Type B pancreatic cell (in vitro differentiated cells): ENCODE measurements around the gene LRP1B. TPM values are rescaled to one million over a fixed set of nuclear protein-coding genes. Genes with fewer than 3 reads are reported as not detected.

Source experiments
- DNase-seq: peaks from one replicate; pipeline ENCODE4 v3.0.0; 2021; ENCODE audit warnings: mixed read lengths; ENCODE audit not compliant: unreplicated experiment; ENCODE audit errors: extremely low spot score
- H3K27ac Mint-ChIP-seq: 2 replicates; pipeline ENCODE4 v1.8.0; 2021; ENCODE audit warnings: mild to moderate bottlenecking, mixed read lengths
- H3K27me3 Mint-ChIP-seq: 2 replicates; pipeline ENCODE4 v1.8.0; 2021; ENCODE audit warnings: mixed read lengths
- H3K36me3 Mint-ChIP-seq: 2 replicates; pipeline ENCODE4 v1.8.0; 2021; ENCODE audit warnings: mixed read lengths
- H3K4me1 Mint-ChIP-seq: one replicate; pipeline ENCODE4 v1.8.0; 2021; ENCODE audit warnings: mixed read lengths; ENCODE audit not compliant: unreplicated experiment
- H3K4me3 Mint-ChIP-seq: 2 replicates; pipeline ENCODE4 v1.8.0; 2021; ENCODE audit warnings: mild to moderate bottlenecking, mixed read lengths
- H3K9me3 Mint-ChIP-seq: 2 replicates; pipeline ENCODE4 v1.8.0; 2021; ENCODE audit warnings: mixed read lengths
- total RNA-seq: library from RNA; stranded (reverse); gene quantifications from 2 replicates; pipeline ENCODE4 v1.2.1, GENCODE V29; 2021; ENCODE audit warnings: low replicate concordance
- TF ChIP-seq, protein P1 (sequence below): fragments of 200-600 bp; sonication (generic); conservative IDR thresholded peaks from 2 replicates; pipeline ENCODE4 v1.5.0; 2021; ENCODE audit warnings: antibody characterized with exemption, mild to moderate bottlenecking

LRP1B gene
- total RNA-seq, 1 donor from 2014 or later = 16.0 TPM

DNA sequence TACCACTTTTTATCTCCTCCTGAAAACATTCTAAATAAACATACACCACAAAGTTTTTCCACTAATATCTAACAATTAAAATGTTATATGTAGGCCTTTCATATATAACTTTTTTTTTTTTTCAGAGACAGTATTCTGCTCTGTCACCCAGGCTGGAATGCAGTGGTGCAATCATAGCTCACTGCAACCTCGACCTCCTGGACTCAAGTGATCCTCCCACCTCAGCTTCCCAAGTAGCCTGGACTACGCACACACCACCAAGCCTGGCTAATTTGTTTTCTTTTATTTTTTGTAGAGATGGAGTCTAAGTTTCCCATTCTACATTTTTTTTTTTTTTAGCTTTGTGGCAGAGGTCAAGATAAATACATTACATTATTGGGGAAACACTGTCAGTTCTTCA lies 1738.0 kb downstream of the LRP1B start:
- no peak for DNase-seq
- Mint-ChIP-seq H3K4me3 (no peak overlapping the region), H3K27me3 (no peaks in the 10 kb centered on the region), H3K9me3 (no peaks in the 10 kb centered on the region), H3K27ac (no peak overlapping the region), H3K36me3 (no peaks in the 10 kb centered on the region), H3K4me1 (no peaks in the 10 kb centered on the region)
- TF ChIP-seq, protein P1, sequence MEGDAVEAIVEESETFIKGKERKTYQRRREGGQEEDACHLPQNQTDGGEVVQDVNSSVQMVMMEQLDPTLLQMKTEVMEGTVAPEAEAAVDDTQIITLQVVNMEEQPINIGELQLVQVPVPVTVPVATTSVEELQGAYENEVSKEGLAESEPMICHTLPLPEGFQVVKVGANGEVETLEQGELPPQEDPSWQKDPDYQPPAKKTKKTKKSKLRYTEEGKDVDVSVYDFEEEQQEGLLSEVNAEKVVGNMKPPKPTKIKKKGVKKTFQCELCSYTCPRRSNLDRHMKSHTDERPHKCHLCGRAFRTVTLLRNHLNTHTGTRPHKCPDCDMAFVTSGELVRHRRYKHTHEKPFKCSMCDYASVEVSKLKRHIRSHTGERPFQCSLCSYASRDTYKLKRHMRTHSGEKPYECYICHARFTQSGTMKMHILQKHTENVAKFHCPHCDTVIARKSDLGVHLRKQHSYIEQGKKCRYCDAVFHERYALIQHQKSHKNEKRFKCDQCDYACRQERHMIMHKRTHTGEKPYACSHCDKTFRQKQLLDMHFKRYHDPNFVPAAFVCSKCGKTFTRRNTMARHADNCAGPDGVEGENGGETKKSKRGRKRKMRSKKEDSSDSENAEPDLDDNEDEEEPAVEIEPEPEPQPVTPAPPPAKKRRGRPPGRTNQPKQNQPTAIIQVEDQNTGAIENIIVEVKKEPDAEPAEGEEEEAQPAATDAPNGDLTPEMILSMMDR = no peak

- Mint-ChIP-seq H3K36me3 (no peaks in the 10 kb centered on the region), H3K27me3 (peaks cover 4% of the 10 kb centered on the region), H3K4me1 (no peaks in the 10 kb centered on the region), H3K27ac (no peak overlapping the region), H3K9me3 (no peaks in the 10 kb centered on the region), H3K4me3 (no peak overlapping the region)
- no peak for DNase-seq
- TF ChIP-seq, protein P1 = no peak
Observed at GRCh38 chr2:140384946-140385345, 1745.9 kb downstream of the LRP1B start.

GRCh38 chr2:140383781-140384180 lies 1747.0 kb downstream of the LRP1B start:
- no peaks in the 10 kb centered on the region for H3K36me3 Mint-ChIP-seq
- DNase-seq = no peak
- peaks cover 10% of the 10 kb centered on the region for H3K27me3 Mint-ChIP-seq
- H3K4me1 Mint-ChIP-seq = no peaks in the 10 kb centered on the region
- H3K27ac Mint-ChIP-seq = no peak overlapping the region
- TF ChIP-seq, protein P1 = no peak
- no peak overlapping the region for H3K4me3 Mint-ChIP-seq
- no peaks in the 10 kb centered on the region for H3K9me3 Mint-ChIP-seq

DNA sequence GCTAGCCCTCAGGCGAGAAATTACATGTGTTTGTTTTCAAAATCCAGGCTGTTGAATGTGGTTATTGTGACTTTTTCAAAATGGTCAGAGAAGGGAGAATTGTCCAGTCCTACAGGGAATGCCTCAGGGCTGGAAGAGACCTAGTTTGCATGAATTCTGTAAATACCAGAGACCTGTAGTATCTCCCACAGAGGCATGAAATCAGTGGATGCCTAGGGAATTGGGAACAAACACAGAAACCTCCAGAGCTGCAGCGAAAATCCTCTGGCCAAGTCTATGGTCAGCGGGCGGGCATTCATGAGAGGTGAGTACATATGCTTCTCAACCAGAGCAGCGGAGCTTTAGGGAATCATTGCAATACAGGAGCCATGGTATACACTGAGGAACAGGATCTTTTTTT lies 1754.1 kb downstream of the LRP1B start:
- Mint-ChIP-seq H3K4me1 (no peaks in the 10 kb centered on the region), H3K9me3 (no peaks in the 10 kb centered on the region), H3K27ac (no peak overlapping the region), H3K4me3 (no peak overlapping the region), H3K27me3 (peaks cover 10% of the 10 kb centered on the region), H3K36me3 (no peaks in the 10 kb centered on the region)
- TF ChIP-seq, protein P1 = no peak
- DNase-seq = no peak

GRCh38 chr2:140363131-140363530 lies 1767.7 kb downstream of the LRP1B start:
- no peak for DNase-seq
- H3K4me3 Mint-ChIP-seq = no peak overlapping the region
- H3K27ac Mint-ChIP-seq = no peak overlapping the region
- TF ChIP-seq, protein P1 = no peak
- H3K36me3 Mint-ChIP-seq = no peaks in the 10 kb centered on the region
- peaks cover 13% of the 10 kb centered on the region for H3K27me3 Mint-ChIP-seq
- no peaks in the 10 kb centered on the region for H3K9me3 Mint-ChIP-seq
- peaks cover 3% of the 10 kb centered on the region for H3K4me1 Mint-ChIP-seq

DNA sequence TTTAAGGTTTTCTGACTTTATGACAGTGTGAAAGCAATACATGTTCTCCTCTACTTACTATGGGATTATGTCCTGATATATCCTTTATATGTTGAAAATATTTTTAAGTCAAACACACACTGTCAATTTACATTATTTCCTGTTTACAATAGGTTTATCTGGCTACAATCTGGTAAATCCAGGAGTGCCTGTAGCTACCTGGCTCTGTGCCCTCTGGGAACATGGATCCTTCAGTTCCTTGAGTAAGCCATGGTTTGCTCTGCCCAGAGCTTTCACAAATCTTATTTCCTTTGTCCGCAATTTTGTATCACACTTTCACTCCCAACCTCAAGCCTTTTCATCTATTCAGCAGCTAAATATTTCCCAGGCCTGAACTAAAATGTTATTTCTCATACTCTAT lies 1768.5 kb downstream of the LRP1B start:
- H3K4me1 Mint-ChIP-seq = peaks cover 3% of the 10 kb centered on the region
- H3K4me3 Mint-ChIP-seq = no peak overlapping the region
- TF ChIP-seq, protein P1 = no peak
- H3K36me3 Mint-ChIP-seq = no peaks in the 10 kb centered on the region
- H3K27me3 Mint-ChIP-seq = peaks cover 13% of the 10 kb centered on the region
- DNase-seq = no peak
- H3K9me3 Mint-ChIP-seq = no peaks in the 10 kb centered on the region
- no peak overlapping the region for H3K27ac Mint-ChIP-seq
